ENCODE measurements around the gene EHD3.

DNA sequence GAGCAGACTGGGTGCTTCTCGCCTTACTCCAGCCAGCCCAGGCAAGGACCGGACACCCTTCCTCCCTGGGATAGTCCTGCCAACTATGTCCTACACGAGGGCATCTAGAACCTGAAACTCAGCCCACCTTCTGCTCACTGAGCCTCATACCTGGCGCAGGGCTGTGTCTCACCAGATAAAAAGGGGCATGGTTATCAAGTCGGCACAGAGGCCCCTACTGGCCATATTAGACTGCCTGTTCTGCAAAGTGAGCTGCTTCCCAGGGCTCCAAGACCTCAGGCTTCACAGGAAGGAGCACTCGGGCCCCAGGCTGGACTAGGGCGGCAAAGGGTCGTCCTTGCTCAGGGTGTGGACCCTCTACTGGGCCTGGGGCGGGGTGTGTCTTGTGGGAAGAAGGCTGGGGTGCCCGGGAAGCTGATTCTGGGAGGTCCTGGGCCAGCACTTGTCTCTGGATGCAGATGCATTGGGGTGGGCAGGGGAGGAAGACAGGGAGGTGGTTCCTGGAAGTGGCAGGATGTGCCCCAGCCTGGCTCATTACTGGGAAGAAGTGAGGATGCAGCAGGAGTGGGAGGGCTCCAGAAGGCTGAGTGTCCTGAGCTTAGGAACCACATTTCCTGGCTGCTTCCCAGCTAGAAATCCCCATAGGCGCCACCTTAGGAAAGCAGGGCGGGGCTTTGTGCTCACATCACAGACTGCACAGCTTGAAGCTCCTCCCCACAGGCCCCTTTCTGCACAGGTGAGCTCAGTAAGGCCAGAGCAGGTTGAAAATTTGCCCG, 19.6 kb downstream of the EHD3 start:
- no peak for TF ChIP-seq ZFX (IDR thresholded peaks at IDR 0.05)
- TF ChIP-seq, protein P1, sequence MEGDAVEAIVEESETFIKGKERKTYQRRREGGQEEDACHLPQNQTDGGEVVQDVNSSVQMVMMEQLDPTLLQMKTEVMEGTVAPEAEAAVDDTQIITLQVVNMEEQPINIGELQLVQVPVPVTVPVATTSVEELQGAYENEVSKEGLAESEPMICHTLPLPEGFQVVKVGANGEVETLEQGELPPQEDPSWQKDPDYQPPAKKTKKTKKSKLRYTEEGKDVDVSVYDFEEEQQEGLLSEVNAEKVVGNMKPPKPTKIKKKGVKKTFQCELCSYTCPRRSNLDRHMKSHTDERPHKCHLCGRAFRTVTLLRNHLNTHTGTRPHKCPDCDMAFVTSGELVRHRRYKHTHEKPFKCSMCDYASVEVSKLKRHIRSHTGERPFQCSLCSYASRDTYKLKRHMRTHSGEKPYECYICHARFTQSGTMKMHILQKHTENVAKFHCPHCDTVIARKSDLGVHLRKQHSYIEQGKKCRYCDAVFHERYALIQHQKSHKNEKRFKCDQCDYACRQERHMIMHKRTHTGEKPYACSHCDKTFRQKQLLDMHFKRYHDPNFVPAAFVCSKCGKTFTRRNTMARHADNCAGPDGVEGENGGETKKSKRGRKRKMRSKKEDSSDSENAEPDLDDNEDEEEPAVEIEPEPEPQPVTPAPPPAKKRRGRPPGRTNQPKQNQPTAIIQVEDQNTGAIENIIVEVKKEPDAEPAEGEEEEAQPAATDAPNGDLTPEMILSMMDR (conservative IDR thresholded peaks at IDR 0.05), result no peak

All from C4-2B (cell line).